CD4-positive, alpha-beta T cell treated with Interleukin-6 for 4 hours (primary cell): ENCODE results near the gene NSUN5.
A peak's percentile ranks its signal among the peaks of the same experiment; 100 is the strongest.
"Not testable (repeated sequence)": the region's sequence is repeated elsewhere in the genome, so short reads cannot be mapped to it uniquely, and the experiment has no call there.

Source experiments
- DNase-seq: peaks from one replicate; pipeline ENCODE4 v3.0.0-alpha.2; 2020; ENCODE audit warnings: mixed read lengths

Gene NSUN5

GRCh38 chr7:73308665-73309214 lies at the start of gene NSUN5:
Gene NSUN5, minus strand, starts transcription at chr7:73308826. Its CDS starts 36 bp downstream, at chr7:73308790.
- DNase-seq = peak; percentile 92

GRCh38 chr7:73356159-73356558 lies 47.5 kb upstream of the NSUN5 start:
- DNase-seq = no peak

DNA sequence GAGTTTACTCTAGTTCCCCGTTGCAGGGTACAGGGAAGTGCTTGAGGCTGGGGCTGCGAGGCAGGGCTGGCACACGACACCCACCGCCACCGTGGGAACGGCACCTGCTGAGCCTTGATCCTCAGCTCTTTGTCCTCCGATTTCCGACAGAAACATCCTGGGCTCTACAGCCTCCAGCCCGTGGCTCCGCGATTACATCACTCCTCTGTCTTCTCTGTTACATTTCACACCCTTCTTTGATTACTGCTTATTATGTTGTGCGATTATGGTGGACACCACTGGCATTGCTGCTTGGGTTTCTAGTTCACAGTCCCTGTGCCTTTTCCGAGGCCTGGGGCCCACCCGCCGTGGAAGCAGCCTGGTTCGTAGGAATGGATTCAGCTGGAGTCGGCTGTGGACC lies 46.2 kb upstream of the NSUN5 start:
- DNase-seq = no peak

DNA sequence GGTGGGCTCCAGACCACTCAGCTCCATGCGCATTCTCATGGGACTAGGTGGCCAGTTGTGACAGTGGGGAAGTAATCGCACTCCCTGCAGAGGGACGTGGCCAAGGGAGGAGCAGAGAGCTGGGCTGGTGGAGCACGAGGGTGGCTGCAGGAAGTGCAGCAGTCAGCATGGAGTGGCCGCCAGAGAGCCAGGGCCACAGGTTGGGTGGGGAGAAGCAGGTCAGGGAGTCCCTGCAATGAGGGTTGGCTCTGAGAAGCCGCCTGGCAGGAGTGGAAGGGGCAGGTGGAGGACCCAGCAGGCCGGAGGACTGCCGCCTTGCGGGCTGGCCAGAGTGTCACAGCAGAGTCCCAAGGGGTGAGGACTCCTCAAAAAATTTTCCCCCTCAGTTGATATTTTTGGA lies 45.6 kb upstream of the NSUN5 start:
- DNase-seq = no peak

- no peak for DNase-seq
Observed at GRCh38 chr7:73353243-73353642, 44.6 kb upstream of the NSUN5 start.

DNA sequence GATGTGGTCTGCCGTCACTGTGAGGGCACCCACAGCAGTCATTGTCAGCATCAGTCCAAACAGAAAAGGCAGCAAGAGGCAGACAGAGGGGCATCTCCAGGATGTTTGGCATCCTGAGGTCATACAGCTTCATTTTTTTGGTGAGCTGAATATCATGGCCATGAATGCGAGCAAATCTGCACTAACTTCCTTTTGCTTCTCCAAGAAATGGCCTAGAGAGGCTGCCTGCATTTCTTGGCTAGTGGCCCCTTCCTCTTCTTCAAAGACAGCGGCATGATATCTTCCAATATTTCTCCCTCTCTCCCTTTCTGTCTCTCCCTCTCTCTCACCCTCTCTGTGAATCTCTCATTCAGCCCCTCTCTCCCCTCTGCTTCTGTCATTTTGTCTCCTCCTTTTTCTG lies 44.2 kb upstream of the NSUN5 start:
- DNase-seq = no peak

GRCh38 chr7:73351447-73352167 lies 43.0 kb upstream of the NSUN5 start:
- no peak for DNase-seq

DNA sequence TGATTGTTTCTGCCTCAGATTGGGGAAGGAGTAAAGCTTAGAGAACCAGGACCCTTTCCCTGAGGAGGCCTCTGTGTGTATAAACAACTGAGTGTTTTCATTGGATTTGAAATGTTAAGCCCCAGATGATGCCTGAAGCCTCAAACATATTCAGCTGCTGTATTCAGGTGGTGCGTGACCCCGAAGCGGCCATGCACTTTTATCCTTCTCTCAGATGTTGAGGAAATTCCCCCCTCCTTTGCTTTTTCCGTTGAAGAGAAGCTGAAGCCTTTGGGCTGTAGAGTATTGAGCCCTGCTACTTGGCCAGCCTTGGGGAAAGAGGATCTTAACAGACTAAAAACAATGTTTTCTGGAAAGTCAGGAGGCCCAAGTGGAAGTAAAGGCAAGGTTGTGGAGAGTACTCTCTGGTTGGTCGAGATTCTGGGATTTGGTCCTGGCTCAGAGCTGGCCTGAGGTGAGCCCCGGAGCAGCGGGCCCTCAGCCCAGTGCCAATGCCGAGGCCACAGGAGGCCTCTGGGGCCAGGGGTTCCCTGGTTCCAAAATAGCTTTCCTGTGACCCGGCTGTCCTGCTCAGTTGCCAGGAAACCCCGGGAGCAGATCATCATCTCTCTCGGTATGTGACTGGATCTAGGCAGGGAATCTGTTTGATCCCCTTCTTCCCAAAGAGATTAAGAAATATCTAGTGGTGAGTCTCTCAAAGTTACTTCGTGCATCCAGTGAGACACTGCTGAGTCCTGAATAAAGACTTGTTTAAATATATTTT lies 41.9 kb upstream of the NSUN5 start:
- DNase-seq = no peak

DNA sequence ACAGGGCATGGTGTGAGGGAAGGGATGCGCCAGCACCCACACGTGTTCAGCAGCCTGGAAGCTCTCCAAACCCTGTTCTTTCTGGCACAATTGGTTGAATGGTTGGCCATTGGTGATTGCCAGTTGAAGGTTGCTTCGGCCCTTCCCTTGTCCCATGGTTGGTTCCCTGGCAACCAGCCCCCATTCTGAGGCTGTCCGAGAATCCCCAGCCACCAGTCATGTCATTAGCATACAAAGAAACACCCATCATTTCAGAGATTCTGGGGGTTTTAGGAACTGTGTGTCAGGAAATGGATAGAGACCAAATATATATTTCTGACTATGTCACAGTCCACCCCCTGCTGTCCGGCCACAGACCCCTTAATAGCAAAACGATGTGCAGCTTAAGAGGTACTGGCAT lies 41.1 kb upstream of the NSUN5 start:
- no peak for DNase-seq

- no peak for DNase-seq
Observed at GRCh38 chr7:73345951-73346350, 37.3 kb upstream of the NSUN5 start.

DNA sequence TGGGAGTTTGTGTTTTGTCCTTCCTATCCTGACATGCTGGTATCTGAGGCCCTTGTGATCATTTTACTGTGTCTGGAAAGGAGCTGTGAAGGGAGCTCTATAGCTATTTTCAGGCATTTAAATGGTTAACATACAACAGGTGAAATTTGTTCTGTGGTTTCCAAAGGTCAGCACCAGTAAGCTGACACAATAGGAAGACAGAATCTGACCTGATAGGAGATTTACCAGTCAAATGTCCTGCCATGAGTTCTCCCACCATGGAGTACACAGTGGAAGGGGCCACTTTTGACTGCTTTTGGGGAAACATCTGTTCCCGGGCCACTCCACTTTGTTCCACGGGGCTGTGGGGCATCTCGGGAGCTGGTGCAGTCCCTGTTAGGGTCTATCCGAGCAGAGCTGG lies 36.9 kb upstream of the NSUN5 start:
- DNase-seq = no peak

DNA sequence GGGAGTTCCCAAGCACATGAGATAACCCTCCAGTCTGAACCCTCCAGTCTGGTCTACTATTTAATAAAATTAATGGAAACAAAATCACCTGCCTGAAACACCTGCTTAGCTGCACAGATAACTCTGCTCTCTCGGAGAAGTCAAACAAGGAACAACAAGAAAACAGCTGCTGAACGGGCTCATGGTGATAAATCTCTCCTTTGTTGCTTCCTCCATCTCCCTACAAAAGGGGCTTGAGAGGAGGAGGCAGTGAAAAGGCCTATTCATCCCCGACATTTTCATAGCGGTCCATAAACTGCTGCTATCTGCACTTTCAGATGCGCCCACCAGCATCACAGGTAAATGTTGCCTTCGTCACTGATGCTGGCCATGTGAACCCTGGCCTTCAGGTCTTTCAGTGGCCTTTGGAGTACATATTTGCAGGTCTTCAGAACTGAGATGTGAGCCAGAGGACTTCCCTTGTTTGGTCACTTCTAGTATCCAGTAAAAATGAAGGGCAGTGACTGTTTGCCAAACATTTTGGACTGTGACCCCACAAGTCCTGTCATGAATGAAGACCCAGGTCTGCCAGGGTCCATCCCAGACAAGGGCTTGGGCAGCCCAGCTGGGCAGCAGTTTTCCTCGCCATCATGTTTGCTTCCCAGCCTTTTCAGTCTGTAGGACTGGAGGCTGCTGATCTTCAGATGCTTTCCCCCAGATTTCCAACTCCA lies 35.2 kb upstream of the NSUN5 start:
- DNase-seq = no peak

- DNase-seq = no peak
Observed at GRCh38 chr7:73342645-73343044, 34.0 kb upstream of the NSUN5 start.

GRCh38 chr7:73341877-73342276 lies 33.3 kb upstream of the NSUN5 start:
- DNase-seq = no peak

GRCh38 chr7:73340514-73340913 lies 31.9 kb upstream of the NSUN5 start:
- DNase-seq = no peak

DNA sequence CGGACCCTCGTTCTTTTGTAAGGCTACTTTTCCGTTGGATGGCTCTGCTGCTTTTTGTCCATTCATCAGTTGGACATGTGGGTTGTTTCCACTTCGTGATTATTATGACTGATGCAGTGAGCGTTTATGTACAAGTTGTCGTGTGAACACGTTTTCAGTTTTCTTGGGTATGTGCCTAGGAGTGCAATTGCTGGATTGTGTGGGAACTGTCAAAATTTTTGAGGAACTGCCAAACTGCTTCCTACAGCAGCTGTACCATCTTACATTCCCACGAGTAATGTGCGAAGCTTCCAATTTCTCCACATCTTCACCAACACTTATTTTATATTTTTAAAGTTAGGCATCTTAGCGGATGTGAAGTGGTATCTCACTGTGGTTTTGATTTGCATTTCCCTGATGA lies 29.7 kb upstream of the NSUN5 start:
- no peak for DNase-seq

DNA sequence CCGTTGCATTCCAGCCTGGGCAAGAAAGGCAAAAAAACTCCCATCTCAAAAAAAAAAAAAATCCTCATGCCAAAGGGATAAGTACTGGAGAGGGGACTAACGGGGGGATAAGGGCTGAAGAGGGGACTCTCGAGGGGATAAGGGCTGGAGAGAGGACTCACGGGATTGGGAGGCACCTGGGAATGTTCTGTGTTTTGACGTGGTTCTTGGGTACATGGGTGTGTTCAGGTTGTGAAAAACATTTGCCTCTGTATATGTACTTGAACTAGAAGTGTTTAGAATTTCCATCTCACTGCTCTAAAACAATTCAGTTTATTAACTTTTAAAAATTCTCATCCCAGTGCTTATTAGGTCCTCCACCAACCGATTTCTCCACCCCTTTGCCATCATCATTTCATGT lies 23.8 kb upstream of the NSUN5 start:
- DNase-seq = no peak

DNA sequence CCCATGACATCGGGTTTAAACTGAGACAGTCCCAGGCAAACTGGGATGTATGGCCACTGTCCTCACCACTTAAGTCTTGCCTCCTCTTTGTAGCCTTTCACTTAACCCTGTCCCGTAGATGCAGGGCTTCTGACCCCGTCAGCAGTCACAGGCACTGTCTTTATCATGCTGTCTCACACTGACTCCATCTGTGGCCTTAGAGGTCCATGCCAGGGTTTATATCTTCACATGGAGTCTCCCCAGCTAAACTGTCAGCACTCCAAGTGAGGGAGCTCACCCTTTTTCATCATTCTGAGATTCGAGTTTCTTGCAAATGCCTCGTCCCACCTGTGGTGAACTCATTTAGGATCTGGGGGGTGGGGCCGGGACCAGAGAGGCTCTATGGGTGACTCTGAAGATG lies 22.1 kb upstream of the NSUN5 start:
- no peak for DNase-seq

- no peak for DNase-seq
Observed at GRCh38 chr7:73329861-73330581, 21.4 kb upstream of the NSUN5 start.

GRCh38 chr7:73328696-73329095 lies 20.1 kb upstream of the NSUN5 start:
- no peak for DNase-seq

DNA sequence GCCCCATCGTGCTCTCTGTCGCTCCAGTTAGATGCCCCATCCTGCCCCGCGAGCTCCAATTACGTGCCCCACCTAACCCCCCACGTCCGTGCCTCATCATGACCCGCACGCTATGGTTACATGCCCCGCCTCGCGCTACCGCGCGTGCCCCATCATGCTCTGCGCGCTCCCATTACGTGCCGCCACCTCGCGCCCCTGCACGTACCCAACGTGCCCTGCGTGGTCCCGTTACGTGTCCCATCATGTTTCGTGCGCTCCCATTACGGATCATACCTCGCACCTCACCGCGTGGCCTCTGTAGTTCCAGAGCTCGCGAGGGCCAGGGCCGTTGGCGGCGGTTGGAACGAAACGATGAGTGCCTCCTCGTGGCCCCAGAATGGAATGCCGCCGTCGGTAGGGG lies 19.3 kb upstream of the NSUN5 start, which contains the start of the genes FKBP6 and TRIM50:
Gene FKBP6 (plus strand): TSS at position 240 of the 400 bp plus-strand sequence. CDS start 268 bp downstream, outside the sequence.
Gene TRIM50 (minus strand): TSS at position 161 of the 400 bp plus-strand sequence. CDS start 3,295 bp downstream, outside the sequence.
- DNase-seq = not testable (repeated sequence)

GRCh38 chr7:73327449-73327848 lies 18.8 kb upstream of the NSUN5 start:
- not testable (repeated sequence) for DNase-seq
